LHCN-M2 (cell line): ENCODE data around the gene DRG2. TPM values are rescaled to one million over a fixed set of nuclear protein-coding genes. Genes with fewer than 3 reads are reported as not detected.
A peak's percentile ranks its signal among the peaks of the same experiment; 100 is the strongest.

ENCODE experiments used
- DNase-seq: peaks from one replicate; pipeline ENCODE4 v3.0.0-alpha.2; 2012; ENCODE audit warnings: low read depth
- polyA plus RNA-seq: library from polyadenylated mRNA; unstranded; fragments of >200 nt; gene quantifications from one replicate; pipeline ENCODE4 v1.2.1, GENCODE V29; 2012; ENCODE audit warnings: missing spikeins
- total RNA-seq: library from RNA; depleted of rRNA; stranded (reverse); fragments of >200 nt; gene quantifications from 2 replicates; pipeline ENCODE4 v1.2.3, GENCODE V29; 2014; rRNA removed

The DRG2 gene
- 49.5 and 54.0 TPM in 2 replicates for total RNA-seq
- polyA plus RNA-seq, result 30.5 TPM

GRCh38 chr17:18087610-18088491 is at the start of gene DRG2:
TSS of gene DRG2 (plus strand) at chr17:18087948. CDS start at chr17:18088024, 76 bp downstream.
- peak; percentile 89 for DNase-seq

GRCh38 chr17:18038149-18038850 is 49.4 kb upstream of the DRG2 start:
- DNase-seq, result no peak

GRCh38 chr17:18038861-18039534 is 48.8 kb upstream of the DRG2 start, which contains the start of the genes ATPAF2 and GID4:
TSS of gene ATPAF2 (minus strand) at chr17:18039168. CDS start at chr17:18039013, 155 bp downstream.
TSS of gene GID4 (plus strand) at chr17:18039408. CDS start at chr17:18039465, 57 bp downstream.
- DNase-seq, result peak; percentile 99

GRCh38 chr17:18039535-18040260 is 48.0 kb upstream of the DRG2 start:
- DNase-seq, result no peak

GRCh38 chr17:18040261-18040858 is 47.4 kb upstream of the DRG2 start:
- DNase-seq, result no peak

GRCh38 chr17:18041776-18042175 is 46.0 kb upstream of the DRG2 start:
- peak; percentile 44 for DNase-seq

GRCh38 chr17:18042983-18043382 is 44.8 kb upstream of the DRG2 start:
- no peak for DNase-seq

GRCh38 chr17:18043491-18043890 is 44.3 kb upstream of the DRG2 start:
- DNase-seq, result no peak

- no peak for DNase-seq
Observed at GRCh38 chr17:18044609-18045008, 43.1 kb upstream of the DRG2 start.

- DNase-seq, result no peak
Observed at GRCh38 chr17:18045691-18046350, 41.9 kb upstream of the DRG2 start.

- no peak for DNase-seq
Observed at GRCh38 chr17:18055597-18055996, 32.2 kb upstream of the DRG2 start.

GRCh38 chr17:18056214-18056613 is 31.5 kb upstream of the DRG2 start:
- DNase-seq, result no peak

GRCh38 chr17:18059283-18059682 is 28.5 kb upstream of the DRG2 start:
- no peak for DNase-seq

- peak; percentile 25 for DNase-seq
Observed at GRCh38 chr17:18064053-18064452, 23.7 kb upstream of the DRG2 start.

GRCh38 chr17:18065546-18065945 is 22.2 kb upstream of the DRG2 start:
- no peak for DNase-seq

GRCh38 chr17:18066866-18067265 is 20.9 kb upstream of the DRG2 start:
- peak; percentile 66 for DNase-seq

- no peak for DNase-seq
Observed at GRCh38 chr17:18069101-18069500, 18.6 kb upstream of the DRG2 start.

GRCh38 chr17:18070861-18071340 is 16.8 kb upstream of the DRG2 start:
- DNase-seq, result peak; percentile 41

GRCh38 chr17:18071751-18072150 is 16.0 kb upstream of the DRG2 start:
- no peak for DNase-seq
